HG02798 (cell line): ENCODE data around the gene ALG6.

Experiments
- ATAC-seq: cut with Tn5 transposase; IDR thresholded peaks from one replicate; pipeline ENCODE4 v1.9.1; 2021; ENCODE audit warnings: mild to moderate bottlenecking; ENCODE audit not compliant: unreplicated experiment, poor library complexity

Gene ALG6

DNA sequence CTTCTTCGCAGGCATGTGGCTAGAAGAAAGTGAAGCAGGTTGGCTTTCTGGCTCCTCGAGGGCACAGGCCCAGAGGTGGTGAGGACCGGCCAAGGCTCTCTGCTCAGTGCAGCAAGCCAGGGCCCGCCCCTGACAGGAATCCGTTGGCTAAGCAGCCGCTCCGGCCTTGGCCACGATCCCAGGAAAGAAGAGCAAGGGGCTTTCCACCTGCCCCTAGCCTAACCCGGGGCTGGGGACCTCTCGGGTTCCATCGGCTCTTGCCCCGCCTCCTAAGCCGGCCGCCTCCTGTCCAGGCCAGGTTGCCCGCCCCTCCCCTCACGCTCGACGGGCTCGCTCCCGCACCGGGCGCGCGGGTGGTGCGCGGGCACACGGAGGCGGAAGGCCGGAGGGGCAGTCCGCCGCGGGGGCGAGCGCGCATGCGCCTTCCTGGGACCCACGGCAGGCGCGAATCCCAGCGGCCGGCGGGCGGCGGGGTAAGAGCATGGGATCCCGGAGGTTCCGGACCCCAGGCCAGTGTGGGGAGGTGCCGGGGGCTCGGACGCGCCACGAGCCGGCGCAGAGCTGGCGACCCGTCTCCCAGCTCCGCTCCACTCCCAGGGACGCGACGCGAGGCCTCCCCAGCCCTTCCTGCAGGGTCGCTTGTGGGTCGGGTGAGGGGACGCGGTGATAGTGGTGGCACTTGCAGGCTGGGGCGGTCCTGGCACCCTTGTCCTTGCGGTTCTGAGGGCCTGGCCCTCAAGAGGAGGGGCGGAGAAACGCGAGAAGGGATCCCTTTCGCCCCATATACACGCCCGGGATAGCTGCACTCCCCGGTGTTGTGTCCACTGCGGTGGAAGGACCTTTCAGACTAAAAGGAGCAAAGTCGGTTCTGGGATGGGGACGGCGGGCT, at the start of gene ALG6:
ALG6 (plus strand) TSS at position 413 of the 889 bp plus-strand sequence. CDS start 3,351 bp downstream, outside the sequence.
- peak; percentile 97 for ATAC-seq

DNA sequence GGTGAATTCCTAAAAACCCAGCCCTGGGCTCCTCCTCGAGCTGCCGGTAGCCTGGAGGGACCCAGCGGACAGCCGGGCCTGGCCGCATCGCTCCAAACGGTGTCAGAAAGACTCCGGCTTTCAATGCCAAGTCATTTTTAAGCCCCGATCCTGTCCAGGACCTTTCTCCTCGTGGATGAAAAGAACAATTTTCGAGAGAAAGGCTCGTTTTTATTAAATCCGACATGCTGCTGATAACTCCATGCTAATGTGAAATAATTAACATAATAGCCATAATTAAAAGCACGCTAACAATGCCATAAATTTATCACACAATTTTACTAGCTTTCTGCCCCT, 49.6 kb upstream of the ALG6 start:
- ATAC-seq, result no peak

DNA sequence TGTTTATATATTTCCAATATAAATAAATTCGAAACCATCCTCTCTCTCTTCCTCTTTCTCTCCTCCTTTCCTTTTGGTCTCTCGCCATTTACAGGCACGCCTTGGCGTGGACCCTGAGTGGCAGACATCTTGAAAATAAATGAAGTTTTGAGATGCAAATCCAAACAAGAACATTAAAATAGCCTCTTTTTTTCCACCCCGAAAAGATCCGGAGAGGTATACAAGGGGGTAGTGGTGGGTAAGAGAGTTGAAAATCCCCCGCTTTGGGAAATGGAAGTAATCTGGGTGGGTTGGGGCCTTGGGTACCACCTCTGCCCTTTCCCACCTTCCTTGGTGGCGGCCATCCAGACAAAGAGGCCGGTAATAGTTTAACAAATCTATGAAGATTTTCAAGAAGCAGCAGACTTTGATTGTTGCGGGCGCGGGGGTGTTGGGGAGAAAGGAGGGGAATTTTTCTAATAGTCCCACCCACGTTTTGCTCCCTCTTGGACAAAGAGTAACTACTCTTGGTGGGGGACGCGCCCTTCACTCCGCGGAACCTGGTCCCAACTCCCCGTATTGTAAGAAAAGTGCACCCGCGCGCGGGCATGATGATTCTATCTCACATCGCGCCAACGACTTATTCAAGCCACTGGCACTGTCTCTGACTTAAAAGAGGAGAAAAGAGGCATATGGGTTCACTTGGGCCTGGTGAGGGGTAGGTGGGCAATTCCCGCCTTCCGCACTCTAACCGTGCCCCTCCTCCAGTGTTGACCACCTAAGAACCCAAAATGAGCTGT, 49.0 kb upstream of the ALG6 start:
- no peak for ATAC-seq

DNA sequence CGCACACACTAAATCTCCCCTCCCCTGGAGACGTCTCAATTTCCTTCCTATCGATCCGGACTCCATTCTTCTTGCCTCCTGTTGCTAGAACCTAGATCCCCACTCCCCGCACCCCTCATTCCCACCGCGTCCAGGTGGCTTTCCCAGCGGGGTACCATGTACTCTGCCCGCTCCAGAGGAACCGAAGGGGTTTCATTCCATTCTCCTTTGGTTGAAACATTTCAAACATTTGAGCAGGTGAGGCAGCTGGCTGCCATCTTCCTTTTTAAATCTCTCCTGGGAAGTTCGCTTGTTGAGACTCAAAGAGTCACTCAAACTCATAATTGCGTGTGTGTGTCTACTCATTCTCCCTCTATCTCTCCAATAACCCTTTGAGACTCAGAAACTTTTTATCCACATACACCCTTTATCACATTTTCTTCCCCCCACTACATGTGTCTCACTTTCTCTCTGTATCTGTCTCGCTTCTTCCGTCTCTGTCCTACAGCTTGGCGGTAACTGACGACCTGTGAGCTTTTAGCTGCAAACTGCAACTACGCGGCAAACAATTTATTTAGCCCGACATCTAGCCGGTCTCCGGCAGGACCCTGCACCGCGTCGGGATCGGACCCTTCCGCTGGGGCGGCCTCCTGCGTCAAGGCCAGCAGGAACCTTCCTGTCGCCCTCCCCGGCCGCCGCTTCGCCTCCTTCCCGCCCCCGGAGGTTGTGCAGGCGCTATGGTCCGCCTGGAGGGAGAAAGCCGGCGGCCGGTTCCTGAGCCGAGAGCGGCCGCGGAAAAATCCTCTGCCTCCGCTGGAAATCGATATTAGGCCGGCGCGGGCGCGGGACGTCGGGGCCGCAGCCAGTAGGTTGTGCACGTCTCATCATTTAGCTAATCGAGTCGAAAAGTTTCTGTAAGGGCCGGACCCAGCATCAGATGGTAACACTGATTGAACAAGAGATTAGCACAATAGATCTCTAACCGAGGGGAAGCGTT, 48.1 kb upstream of the ALG6 start:
- no peak for ATAC-seq

DNA sequence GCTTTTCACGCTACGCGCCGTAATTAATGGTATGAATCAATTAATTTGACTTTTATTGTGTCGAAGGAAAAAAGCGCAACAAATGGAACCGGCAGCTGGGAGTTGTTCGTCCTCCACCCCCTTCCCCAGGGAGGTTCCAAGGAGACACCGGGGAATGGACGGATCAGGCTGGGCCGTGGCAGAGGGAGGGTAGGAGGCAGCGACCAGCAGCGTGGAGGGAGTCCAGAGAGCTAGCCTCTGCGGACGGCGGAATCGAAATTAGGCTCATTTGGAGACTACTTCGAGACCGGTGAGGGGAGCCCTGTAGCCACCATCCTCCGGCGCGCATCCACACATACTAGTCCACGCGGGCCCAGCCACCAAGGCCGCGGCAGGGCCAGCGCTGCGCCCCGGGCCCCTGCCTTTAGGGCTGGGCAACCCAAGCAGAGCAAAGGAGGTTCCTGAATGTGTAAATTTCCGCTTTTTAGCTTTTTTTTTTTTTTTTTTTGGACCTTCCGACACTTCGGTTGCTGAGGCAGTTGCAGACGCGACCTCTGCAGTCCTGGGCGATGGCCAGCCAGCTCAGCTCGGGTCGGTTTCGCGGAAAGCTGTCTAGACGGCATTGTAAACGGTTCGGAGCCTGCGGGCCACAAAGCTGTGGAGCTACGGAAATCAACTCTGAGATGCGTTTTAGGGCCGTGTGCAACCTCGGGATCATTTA, 47.3 kb upstream of the ALG6 start:
- ATAC-seq, result no peak

DNA sequence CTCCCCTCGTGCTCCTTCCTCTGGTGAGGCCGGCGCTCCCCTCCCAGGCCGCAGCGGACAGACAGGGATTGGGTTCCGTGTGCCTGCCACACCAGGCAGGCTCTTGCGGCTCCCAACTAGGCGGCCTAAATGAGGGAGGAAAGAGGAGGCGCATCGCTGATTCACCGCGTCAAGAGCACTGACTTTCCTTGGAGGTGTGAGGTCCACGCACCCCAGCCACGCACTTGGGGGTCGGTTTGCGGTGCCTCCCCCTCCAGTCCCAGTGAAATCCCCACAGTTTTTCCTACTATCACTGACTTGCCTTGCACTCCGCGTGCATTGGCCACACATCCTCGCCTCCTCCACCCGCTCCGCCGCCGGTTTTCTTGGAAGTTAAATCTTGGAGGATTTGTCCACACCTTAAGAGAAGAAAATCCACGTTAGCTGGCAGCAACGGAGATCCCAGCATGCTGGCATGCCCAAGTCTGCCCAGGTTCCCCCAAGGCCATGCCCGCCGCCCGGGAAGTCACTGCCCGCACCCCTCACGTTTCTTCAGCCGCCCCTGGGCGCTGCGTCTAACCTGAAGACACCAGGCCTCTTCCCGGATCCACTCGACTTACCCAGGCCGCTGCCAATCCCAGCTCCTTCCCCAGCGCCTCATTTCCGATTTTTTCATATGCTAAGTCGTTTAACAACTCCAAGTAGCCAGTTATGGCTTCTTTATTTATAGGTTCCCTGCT, 46.2 kb upstream of the ALG6 start:
- ATAC-seq, result no peak

DNA sequence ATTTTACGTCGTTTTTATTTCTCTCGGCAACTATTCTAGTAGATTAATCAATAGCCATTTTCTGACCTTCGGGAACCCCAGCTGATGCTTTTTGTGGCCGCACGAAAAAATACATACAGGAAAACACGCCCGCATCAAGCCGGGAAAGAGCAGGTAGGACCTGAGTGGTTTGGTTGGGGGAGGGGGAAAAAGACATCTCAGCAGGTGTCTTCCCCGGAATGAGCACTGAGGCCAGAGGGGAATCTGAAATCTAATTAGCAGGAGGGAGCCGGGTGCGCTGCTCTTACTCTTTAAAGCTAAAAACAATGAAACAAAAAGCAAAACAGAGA, 45.7 kb upstream of the ALG6 start:
- ATAC-seq, result no peak

DNA sequence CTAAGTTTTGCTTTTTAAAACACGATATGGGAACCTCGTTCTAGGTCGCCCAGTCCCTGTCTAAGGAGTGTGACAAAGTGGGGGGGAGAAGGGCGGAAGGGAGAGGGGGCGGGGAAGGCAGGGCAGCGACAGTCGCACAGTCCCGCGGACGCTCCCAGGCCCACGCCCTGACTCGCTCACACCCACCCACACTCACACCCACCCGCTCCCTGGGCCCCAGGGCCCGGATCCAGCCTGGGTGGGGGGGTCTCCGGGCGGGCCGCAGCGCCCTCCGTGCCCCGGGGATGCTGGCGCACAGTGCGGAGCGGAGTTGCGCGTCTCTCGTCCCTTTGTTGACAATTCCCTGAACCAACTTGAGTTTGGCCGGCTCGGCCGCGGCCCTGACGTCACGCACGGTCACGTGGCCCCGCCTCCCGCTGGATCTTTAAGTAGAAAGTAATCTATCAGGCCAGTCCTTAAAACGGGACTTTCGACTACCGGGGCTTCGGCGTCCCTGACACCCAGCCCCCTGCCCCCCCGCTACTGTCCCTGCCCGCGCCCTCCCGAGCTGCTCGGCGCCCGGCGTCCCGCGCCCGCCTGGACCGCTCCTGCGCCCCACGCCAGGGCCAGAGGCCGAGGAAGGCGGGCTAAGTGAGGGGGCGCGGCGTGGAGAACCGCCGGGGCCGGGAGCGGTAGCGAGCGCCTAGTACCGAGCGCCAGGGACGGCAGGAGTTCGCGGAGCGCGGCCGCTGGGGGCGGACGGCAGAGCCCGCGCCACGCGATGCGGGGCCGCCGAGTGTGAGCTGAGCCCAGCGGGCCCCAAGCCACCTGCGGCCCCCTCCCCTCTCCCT, 45.1 kb upstream of the ALG6 start, which contains the start of gene FOXD3:
FOXD3 (plus strand) TSS at position 454 of the 830 bp plus-strand sequence. CDS start 492 bp downstream, outside the sequence.
- ATAC-seq, result peak; percentile 59

DNA sequence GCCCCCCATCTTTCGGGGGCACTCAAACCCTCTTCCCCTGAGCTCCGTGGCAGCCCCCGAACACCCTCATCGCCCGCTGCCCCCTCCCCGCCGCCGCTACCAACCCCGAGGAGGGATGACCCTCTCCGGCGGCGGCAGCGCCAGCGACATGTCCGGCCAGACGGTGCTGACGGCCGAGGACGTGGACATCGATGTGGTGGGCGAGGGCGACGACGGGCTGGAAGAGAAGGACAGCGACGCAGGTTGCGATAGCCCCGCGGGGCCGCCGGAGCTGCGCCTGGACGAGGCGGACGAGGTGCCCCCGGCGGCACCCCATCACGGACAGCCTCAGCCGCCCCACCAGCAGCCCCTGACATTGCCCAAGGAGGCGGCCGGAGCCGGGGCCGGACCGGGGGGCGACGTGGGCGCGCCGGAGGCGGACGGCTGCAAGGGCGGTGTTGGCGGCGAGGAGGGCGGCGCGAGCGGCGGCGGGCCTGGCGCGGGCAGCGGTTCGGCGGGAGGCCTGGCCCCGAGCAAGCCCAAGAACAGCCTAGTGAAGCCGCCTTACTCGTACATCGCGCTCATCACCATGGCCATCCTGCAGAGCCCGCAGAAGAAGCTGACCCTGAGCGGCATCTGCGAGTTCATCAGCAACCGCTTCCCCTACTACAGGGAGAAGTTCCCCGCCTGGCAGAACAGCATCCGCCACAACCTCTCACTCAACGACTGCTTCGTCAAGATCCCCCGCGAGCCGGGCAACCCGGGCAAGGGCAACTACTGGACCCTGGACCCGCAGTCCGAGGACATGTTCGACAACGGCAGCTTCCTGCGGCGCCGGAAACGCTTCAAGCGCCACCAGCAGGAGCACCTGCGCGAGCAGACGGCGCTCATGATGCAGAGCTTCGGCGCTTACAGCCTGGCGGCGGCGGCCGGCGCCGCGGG, 44.2 kb upstream of the ALG6 start:
- no peak for ATAC-seq

DNA sequence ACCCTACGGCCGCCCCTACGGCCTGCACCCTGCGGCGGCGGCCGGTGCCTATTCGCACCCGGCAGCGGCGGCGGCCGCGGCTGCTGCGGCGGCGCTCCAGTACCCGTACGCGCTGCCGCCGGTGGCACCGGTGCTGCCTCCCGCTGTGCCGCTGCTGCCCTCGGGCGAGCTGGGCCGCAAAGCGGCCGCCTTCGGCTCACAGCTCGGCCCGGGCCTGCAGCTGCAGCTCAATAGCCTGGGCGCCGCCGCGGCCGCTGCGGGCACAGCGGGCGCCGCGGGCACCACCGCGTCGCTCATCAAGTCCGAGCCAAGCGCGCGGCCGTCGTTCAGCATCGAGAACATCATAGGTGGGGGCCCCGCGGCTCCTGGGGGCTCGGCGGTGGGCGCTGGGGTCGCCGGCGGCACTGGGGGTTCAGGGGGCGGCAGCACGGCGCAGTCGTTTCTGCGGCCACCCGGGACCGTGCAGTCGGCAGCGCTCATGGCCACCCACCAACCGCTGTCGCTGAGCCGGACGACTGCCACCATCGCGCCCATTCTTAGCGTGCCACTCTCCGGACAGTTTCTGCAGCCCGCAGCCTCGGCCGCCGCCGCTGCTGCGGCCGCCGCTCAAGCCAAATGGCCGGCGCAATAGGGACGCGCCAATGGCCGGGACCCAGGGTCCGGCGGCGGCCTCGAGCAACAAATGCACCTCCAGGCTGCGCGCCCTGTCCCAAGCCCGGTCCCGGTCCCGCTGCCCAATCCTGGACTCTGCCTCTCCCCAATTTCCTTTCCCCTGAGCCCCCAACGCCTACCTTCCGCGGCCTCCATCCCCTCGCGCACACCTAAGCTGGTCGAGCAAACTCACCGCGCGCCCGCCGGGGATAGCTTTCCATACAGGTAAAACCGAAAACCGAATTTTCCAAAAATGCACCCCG, 43.3 kb upstream of the ALG6 start:
- no peak for ATAC-seq

DNA sequence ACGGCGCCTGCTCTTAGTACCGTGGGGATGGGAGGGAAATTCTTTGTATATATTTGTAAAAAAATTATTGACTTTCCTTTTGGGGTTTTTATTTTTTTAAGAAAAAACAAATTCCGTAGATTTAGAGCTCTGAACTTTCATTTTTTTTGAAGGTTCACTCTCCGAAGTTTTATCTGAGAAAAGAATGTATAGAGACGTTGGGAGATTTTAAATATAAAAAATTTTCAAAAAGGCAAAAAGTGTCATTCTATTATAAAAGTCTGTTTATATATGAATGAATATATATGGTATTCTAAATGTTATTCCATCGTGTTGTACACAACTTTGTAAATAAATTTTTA, 42.7 kb upstream of the ALG6 start:
- ATAC-seq, result no peak

DNA sequence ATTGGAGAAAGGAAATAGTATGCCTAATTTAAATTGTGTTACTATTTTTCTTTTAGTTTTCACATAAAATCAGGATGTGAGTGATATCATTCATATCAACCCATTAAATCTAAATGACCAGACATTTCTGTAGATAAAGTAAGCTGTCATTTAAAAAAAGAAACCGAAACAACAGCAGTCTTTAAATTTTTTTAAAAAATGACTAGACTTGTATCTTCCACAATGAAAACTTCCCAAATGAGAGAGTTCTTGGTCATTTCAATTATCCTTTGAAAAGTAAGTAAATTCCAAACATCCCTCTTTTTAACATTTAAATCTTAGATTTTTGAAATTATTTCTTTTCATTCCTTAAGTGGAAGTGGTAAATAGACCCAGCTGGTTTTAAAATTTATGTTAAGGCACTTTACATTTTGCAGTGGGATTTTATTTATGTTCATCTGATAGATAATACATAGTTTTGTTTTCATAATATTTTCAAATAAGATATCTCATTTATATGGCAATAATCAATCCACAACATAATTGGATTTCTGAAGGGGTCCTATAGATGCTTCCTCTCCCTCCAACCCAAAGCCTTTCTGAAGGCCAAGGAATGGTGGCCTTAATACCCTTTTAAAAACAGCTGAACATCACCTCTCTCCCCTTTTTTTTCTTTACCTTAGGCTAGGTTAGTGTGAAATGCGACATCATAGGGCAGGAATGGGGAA, 42.0 kb upstream of the ALG6 start:
- no peak for ATAC-seq

DNA sequence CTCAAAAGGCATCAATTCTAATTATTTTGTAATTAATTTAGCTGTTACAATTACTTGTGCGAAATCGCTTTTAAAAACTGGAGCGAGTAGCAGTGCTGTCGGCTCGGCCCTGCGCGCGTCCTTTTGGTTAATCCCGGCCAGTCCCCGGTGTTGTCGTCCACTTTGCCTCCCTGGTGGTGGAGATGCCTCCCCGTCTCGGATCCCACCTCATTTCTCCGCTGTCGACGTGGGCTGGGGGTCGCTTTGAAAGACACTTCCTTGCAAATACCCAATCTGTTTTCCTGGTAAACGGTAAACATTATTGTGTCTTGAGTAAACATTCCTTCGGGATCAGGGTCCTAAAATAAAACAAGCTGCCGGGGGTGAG, 41.3 kb upstream of the ALG6 start:
- ATAC-seq, result no peak

DNA sequence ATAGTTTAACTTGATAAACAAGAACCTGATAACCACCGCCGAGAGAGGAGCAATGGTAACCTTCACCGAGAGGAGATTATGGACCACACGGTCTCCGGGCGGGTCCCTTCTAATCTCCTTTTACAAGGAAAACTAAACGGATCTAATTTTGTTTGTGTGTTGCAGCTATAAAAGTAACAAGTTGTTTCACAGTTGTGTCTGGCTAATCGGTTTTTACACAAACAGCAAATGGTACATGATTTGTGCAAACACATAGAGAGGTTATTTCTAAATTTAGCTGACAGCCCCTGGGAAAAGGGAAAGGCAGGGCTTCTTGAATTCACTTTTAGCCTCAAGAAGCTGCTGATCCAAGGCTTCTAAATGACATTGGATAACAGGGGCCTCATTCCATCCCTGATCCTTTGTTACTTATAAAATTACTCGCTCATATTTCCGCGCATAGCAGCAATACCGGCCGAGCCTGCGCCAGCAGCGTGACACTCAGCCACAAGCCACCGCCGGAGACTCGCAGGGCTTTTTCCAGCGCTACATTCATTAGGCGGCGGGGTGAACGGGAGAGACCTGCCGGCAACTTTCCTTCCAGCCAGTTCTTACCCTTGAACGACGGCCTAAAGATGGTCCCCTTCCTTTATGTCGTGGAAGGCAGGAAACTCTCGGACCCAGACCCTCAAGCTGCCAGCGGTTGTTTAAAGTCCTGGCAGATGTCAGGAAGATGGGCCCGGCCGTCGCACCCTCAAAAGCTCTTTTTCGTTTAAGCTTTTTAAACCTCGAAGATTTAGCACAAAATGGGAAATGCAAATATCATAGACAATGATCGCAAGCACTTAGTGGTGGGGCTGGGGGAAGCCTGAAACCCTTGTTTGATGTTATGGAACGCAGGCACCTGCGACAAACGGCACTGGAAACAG, 40.7 kb upstream of the ALG6 start:
- ATAC-seq, result no peak
